GM18909 (cell line): ENCODE measurements around the gene RCAN1.
A peak's percentile ranks its signal among the peaks of the same experiment; 100 is the strongest.

Experiments
- ATAC-seq: cut with Tn5 transposase; IDR thresholded peaks from one replicate; pipeline ENCODE4 v1.9.1; 2021; ENCODE audit warnings: mild to moderate bottlenecking; ENCODE audit not compliant: unreplicated experiment, poor library complexity

The RCAN1 gene

DNA sequence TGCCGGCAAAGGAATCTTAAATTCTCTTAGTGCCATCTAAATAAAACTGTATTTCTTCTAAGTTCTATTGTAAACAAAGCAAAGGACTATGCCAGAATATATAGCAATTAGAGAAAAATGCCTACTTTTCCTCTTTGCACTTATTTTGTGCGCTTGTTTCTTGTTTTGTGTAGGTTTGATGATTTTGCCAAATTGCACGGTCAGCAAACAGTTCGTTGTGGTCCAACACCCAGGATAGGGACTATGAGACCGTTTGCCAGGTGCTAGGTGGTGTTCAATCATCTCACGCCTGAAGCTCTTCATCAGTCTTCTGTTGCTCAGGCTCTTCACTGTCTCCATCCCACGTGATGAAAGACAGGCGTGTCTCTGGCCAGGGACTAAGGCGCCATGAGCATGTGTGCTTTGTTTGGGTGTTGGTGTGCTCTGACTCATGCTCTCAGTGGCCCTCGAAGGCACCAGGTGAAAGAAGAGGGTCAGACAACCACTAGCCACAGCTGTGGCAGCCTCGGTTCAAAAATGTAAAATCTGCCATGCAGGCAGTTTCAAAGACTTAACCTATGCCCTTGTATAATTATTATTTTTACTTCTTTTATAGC lies 66.0 kb downstream of the RCAN1 start:
- ATAC-seq: no peak

DNA sequence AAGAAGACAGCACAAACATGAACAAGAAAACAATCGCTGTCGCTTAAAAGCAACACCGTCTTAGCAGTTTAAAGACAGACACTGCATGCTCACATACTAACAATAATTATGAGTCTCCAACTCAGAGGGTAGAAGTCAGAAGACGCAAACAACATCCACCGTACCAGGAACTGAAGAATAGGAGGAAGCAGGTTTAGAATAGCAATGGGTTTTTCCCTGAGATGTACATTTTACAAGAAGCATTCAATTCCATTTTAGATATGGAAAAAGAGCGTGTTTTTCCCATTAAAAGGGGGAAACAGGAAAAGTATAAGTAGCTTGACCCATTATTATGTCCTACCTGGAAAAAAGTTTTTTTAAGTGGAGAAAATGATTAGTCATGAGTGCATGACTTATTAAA lies 68.4 kb downstream of the RCAN1 start:
- no peak for ATAC-seq

DNA sequence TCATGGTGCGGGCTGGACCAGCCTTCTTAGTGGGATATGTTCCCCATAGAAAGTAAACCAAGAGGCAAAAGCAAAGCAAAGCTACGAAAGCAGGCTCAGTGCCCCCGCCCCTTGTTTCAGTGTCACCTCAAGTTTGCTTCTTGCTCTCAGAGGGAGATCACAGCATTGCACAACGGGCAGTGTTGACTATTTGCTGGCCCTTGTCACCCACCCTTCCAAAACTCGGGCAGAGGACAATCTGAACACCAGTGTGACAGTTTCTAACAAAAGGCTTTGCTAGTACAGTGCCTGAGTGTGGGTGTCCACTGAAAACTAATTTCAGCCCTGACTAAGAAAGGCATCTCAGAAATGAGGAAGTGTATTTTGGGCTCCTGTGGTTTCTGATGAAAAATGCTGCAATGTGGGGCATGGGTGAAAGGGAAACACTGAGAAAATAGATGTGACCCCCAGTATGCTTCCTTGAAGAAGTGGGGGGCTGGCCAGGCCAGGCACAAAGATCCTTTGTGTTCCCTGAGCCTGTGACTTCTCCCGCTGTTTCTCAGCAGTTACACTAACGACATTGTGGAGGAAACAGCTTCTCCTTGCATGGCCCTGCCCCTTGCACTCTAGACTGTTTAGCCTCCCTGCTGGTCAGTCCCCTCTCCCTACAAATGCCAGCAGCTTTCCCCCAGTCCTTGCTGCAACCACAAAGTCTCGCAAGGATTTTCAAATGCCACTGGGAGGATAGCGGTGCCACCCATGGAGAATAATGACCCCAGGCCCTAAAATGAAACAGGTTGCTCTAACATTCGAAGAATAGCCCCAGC lies 69.6 kb downstream of the RCAN1 start:
- ATAC-seq: peak; percentile 93

DNA sequence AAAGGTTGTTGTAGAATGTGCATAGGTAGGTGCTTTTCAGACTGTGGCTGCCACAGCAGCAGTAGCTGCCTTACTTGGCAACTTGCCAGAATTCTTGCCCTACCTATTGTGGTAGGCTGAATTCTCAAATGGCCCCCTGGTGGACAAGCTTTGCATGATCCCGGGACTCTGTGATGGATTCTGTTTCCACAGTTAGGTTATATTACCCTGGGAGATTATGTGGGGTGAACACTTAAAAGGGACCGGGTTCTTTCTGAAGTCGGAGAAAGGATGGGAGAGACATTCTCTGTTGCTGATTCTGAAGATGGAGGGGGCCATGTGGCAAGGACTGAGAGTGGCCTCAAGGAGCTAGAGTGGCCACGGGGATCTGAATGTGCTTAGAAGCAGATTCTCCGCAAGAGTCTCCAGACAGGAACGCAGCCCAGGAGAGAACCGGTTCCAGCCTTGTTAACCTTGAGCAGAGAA lies 70.8 kb downstream of the RCAN1 start:
- ATAC-seq: no peak

DNA sequence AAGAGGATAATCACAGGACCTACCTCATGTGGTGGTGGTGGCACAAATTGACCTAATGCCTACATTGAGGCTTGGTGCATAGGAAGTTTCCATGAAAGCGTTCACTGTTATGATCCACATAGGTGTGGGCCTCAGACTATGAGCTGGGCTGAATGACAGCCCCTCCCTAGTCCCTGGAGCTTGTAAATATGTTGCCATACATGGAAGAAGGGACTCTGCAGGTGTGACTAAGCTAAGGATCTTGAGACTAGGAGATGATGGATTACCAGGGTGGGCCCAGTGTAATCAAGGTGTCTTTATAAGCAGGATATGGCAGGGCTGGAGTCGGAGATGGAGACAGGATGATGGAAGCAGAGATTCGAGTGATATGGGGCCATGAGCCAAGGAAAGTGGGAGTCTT lies 71.9 kb downstream of the RCAN1 start:
- ATAC-seq: no peak

DNA sequence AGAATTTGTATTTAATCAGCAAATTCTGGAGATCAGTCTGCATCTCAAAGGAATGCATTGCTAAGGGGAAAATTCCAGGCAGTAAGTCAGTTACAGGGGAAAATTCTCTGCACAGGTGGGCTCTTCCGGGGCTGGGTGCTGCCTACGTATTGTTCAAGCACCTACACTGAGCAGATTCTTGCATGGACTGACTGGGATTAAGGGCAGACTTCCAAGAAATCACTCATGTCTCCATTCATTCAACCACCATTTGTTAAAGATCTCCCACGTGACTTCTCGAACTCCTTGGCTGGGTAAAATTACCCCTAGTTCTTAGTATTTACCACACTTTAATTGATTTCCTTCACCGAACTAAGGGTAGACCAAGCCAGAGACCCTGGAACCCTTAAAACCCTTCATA lies 74.7 kb downstream of the RCAN1 start:
- no peak for ATAC-seq

DNA sequence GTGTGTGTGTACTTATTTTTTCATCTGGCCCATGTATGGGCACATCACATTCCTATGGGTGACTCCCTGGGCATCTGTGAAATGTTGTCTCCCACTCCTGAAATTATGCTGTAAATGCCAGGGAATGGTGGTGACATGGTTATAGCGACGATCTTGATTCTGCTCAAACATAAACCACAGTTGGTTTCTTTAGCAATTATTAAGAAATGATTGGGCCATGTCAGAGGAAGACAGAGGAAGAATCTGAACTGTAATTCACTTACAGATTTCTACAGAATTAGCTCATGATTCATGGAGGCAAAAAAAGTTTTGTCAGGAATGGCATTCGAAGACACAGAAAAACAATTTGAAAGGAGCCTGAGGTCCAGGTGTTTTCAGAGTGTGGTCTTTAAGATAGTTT lies 77.1 kb downstream of the RCAN1 start:
- ATAC-seq: no peak

DNA sequence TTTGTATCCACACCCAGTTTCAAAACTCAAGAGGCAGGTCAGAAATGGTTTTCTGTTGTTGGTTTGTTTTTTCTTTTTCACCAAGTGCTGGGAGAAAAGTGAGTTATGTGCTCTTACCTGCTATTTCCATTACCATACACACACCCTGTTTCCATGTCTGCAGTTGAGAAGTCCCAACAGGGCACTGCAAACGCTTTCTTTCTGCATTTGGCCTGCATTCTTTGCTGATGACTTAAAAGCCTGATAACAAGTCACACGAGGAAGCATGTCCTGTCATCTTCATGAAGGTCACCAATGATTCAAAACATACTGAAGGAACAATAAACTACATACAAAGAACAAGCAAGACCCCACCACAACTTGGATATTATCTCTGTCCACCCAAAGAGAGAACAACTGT lies 78.1 kb downstream of the RCAN1 start:
- no peak for ATAC-seq

DNA sequence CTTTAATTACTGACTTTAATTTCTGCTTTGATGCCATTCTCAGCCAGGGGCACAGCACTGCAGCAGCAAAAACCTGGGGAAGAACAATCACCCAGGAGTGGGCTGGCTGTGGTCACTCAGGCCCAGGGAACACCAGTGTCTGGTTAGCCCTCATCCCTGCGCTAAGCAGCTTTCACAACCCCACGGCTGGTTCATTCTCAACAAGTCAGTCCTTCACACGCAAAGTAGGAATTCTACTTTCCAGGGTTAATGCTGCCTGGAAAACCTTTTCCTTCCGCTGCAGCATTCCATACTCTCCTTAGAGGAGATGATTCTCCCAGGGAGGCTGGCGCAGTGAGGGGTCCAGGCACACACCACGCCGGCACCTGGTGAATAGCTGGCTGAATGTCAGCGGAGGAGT lies 78.6 kb downstream of the RCAN1 start:
- ATAC-seq: no peak

DNA sequence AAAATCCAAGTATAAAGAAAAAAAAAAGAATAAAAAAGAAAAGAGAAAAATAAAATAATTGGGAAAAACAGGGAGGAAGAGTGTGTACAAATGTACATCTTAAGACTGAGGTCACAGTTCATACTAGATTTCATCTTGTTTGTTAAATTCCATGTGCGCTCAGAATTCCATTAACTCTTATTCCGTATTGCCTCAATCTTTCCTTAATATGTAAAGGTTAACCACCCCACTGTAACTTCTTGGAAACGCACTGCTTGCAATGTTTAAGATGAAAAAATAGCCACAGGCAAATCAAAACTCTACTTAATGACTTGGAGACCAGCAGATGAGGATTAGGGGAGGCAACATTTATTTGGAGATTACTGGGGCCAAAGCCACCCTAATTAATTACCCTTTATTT lies 79.0 kb downstream of the RCAN1 start:
- ATAC-seq: no peak

DNA sequence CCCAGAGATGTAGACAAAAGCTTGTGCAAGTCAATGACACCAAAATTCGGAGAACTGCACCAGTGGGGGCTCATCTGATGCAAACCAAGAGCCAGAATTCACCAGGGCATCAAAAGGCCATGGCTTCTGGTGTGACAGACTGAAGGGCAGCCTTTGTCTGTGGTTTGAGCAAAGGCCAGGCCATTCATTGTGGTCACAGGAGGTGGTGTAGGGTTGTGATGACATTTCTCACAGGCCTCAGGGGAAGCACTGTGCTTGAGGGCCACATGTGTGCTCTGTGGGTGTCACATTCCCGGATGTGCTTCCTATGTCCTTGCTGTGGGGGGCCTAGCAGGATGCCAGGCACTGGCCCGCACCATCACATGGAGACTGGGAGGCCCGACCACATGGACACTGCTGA lies 80.4 kb downstream of the RCAN1 start:
- no peak for ATAC-seq

DNA sequence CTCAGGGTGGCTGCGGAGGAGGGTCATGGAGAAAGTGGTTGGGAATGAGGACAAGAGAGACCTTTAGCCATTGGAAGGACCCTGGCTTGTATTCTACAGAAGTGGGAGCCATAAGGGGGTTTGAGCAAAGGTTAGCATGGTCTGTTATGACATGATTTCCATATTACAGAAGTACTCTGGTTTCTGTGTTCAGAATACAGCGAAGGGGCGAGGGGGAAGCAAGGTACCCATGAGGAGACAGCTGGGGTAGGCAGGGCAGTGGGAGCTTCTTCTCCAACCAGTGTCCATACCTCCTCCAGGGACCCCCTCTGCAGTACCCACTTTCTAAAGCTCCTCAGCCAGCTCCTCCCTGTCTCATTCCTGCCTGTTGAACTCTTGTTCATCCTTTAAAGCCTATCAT lies 81.0 kb downstream of the RCAN1 start:
- ATAC-seq: no peak

DNA sequence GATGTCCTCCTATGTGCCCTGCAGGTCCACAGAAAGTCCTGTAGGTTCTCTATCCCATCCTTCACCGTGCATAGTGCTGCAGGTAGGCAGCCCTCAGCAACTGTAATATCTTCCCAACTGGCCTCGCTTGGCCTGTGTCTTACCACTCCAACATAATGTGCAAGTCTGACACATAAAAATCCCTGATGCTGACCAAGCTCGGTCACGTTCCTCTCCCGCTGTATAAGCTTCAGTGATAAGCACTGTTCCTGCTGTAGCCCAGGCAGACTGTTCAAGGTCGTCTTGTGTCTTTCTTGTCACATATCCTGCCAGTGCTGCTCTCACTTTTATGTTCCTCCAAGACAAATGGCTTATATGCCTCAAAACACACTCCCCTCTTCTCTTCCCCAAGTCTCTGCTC lies 83.5 kb downstream of the RCAN1 start:
- ATAC-seq: no peak

DNA sequence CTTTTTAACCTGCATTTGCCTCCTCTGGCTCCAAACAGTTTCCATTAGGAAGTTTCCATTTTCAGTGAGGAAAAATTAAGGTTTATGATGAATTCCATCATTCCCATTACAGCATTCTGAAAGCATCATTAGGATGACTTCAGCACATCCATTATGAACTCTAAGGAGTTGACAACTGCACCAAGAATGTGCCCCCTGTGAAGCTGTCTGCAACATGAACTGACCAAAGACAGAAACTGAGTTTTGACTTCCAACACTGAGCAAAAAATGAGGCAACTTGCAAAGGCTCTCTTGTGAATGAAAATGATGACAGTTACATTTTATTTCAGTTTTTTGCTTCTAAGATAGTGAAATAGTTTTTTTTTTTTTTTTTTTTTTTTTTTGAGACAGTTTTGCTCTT lies 84.7 kb downstream of the RCAN1 start:
- ATAC-seq: no peak

DNA sequence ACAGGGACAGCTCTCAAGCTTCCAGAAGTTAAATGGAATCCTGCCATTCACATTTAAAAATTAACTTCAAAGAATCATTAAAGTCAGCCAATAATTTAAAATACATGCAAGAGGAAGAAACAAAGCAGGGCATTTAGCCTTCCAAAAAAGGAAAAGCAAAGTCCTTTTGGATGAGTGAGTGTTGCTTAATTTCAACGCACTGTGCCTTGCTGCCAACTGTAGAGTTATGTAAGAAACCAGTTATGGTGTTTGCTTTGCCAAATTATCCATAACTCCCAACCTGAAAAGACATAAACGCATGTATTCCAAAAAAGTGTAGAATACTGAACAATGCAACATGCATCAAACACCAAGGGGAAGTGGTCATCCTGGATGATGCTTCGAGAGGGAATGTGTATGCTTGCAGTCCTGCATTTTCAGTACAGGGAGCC lies 86.8 kb downstream of the RCAN1 start:
- no peak for ATAC-seq

DNA sequence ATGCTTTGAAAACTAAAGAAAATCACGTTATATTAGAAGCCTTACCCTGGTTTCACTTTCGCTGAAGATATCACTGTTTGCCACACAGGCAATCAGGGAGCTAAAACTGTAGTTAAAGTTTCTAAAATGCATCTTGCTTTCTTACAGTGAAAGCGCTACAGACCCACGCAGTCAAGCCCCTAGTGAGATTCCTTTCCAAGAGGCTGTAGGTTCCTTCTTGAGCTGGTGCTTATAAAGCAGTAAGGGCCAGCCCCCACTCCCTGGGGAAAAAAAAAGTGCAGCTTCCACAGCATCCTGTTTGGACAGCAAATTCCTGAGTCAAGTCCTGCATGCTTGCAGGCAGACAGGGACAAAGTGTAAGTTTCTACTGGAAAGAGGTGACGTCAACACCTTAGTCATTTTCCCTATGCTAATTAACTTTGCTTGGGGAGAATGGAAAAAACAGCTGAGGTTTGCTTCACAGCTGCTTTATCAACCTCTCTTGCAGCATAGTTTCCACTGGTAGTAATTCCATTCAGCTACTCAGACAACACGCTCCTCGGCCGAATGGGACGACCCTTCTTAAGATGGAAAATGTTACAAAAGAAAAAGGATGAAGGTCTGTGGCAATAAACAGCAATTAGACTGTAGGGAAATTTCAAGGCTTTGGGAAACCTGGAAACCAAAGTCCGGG lies 88.2 kb downstream of the RCAN1 start:
- ATAC-seq: peak; percentile 44

DNA sequence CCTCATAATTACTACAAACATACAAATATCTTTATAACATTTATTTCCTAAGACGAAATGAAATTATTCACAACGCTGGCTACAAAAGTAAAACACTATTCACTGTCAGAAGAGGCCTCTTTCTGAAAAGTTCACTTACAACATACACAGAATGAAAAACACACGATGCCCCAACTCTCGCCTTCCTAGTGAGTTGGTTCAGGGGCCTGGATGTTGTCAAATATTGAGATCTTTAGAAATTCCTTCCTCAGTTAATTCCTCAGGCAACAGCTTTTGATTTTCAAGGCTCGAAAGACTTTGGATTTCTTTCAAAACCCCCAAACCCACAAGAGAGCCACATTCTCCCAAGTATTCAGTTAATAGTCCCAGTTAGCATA lies 88.7 kb downstream of the RCAN1 start:
- ATAC-seq: no peak

DNA sequence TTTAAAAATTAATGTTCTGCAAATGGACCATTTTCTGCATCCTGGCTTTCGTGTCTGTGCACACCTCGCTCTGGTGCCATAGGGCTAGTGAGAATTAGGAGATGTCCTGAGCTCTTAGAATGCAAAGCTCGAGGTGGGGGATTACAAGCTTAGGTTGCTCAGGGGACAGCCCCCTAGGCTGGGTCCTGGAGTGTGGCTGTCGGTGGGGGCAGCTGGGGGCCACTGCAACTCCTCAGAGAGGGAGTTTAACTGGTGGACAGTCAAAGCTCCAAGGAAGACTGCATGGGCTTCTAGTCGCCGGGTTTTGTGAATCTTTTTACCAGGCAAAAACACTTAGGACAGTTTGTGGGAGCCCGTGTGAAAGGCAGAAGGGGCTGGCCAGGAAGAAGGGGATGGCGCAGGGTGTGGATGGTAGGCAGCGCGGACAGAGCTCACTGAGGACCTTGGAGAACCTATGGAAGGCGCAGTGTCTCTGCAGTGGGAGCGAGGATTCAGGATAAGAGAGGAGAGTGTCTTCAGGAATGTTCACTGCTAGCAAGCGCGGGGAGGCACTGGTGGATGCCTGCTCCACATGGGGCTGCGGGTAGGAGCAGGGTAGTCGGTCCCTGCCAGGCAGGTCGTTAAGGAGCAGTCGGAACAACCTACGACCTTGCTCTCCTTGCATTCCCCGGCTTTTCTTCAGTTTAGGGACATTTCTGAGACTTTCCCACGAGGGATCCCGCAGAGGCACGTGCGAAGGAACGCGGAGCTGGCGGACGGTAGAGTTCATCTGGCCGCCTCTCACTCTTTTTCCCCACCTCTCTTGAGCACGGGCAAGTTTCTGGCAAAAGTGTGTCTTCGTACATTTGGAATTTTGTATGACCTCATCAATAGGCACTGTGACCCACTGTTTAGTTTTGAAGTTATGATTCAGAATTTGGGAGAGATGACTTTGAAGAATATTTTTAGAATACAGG lies 90.0 kb downstream of the RCAN1 start:
- no peak for ATAC-seq

DNA sequence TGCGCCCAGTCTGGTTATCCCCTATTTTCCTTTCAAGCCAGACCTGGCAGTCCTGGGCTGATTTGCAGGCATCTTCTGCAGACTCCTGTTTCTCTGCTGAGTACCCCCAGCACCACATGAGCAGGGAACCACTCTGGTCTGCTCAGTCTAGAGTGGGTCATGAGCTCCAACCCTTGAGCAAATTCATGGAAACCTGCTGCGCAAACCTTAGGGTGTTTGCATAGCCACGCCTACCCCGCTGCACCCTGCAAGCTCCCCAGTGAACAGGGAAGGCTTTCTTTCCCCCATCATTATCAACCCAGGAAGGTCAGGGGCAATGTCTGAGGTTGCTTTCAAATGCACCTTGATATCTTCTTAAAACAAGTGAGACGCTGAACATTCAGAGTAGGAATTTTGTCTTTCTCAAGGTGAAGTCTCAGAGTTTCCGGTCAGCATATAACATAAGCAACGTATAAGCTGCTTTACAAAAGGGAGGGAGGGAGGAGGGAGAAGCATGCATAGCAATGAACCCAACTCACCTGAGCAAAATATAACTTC lies 91.8 kb downstream of the RCAN1 start:
- ATAC-seq: no peak

DNA sequence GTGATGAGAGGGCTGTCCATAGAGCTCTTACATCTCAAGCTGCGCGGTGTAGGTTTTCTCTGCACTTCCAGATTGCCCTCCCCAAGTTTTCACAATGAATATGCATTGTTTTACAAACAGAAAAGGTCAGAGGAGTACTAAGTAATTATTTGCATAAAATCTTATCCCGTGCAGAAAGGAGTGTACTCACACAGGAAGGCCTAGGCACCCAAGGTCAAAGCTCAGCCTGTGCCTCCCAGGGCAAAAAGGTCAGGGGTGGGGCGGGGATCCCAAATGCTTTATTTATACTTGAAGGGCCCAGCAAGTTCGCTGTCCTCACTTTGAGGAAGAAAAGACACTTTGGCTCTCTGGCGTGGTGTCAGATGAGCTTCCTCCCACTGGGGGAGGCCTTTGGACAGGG lies 92.6 kb downstream of the RCAN1 start:
- no peak for ATAC-seq
